DOHH2 (cell line): Measurements from ENCODE around the gene COG4.

Experiments
- EZH2phosphoT487 ChIP-seq: fragments of 200-600 bp; sonication (generic); IDR thresholded peaks from 2 replicates; pipeline ENCODE4 v1.6.1; 2017; ENCODE audit warnings: borderline replicate concordance, mild to moderate bottlenecking, antibody characterized with exemption, low read length, moderate library complexity, mixed read lengths
- TF ChIP-seq, protein P1 (sequence below): fragments of 200-600 bp; sonication (generic); IDR thresholded peaks from one replicate; pipeline ENCODE4 v1.5.1; 2014; ENCODE audit warnings: antibody characterized with exemption, mild to moderate bottlenecking, low read depth, low read length; ENCODE audit not compliant: poor library complexity, severe bottlenecking

DNA sequence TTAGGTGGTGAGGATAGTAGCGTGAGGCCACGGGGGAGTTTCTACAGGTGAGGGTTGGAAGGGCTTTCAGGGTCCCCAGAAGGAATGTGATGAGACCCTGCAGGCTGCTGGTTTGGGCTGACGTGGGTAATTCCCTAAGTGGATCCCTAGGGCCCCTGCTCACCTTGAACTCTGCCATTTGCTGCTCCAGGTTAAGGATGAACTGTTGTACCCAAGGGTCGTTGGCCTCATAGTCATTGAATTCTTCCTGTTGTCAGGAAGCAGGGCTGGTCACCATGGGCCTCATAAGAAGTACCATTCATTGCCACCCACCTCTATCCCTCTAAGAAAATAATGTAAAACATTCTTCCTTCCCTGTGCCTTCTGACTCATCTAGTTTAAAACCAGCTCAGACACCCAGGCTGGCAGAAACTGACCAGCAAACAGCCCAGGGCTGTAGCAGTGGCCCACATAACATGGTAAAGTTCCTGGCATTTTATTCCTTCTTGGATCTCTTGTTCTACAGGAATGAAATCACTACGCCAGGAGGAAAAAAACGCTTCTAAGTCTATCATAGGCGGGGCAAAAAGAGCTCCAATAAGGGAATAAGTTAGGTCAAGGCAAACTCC is 41.3 kb downstream of the COG4 start:
- TF ChIP-seq, protein P1, sequence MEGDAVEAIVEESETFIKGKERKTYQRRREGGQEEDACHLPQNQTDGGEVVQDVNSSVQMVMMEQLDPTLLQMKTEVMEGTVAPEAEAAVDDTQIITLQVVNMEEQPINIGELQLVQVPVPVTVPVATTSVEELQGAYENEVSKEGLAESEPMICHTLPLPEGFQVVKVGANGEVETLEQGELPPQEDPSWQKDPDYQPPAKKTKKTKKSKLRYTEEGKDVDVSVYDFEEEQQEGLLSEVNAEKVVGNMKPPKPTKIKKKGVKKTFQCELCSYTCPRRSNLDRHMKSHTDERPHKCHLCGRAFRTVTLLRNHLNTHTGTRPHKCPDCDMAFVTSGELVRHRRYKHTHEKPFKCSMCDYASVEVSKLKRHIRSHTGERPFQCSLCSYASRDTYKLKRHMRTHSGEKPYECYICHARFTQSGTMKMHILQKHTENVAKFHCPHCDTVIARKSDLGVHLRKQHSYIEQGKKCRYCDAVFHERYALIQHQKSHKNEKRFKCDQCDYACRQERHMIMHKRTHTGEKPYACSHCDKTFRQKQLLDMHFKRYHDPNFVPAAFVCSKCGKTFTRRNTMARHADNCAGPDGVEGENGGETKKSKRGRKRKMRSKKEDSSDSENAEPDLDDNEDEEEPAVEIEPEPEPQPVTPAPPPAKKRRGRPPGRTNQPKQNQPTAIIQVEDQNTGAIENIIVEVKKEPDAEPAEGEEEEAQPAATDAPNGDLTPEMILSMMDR: no peak
- TF ChIP-seq EZH2phosphoT487: no peak
